GM12878 (cell line): ENCODE results near the gene SLC43A3. TPM values are rescaled to one million over a fixed set of nuclear protein-coding genes. Genes with fewer than 3 reads are reported as not detected.

ENCODE experiments used
- ATAC-seq: fragments of 200-7000 bp; cut with Tn5 transposase; 3 replicates; pipeline ENCODE4 v1.9.1; 2020; ENCODE audit warnings: mild to moderate bottlenecking, moderate library complexity
- BruUV-seq: library from RNA; stranded (reverse); fragments of 400-500 nt; replicated peaks from 2 replicates; lab custom pipeline; 2021; lab: Mats Ljungman, UMichigan
- CTCF ChIA-PET: fragments of 300-600 bp; sonication (Branson Sonifier 250); formaldehyde crosslinking; extraction: SDS; loops from one replicate; lab custom pipeline; 2021; ENCODE audit warnings: inconsistent platforms; lab: Yijun Ruan, JAX
- POLR2A ChIA-PET: fragments of 350-600 bp; formaldehyde crosslinking; extraction: SDS; loops from one replicate; lab custom pipeline; 2021; ENCODE audit warnings: inconsistent platforms; lab: Charles Lee
- RAD21 ChIA-PET: fragments of 300-600 bp; sonication (Branson Sonifier 250); formaldehyde crosslinking; loops from one replicate; lab custom pipeline; 2023; ENCODE audit warnings: antibody characterized with exemption; ENCODE audit not compliant: unreplicated experiment; lab: Charles Lee
- SMC1A ChIA-PET: fragments of 300-600 bp; sonication (Branson Sonifier 250); formaldehyde crosslinking; loops from one replicate; lab custom pipeline; 2023; ENCODE audit not compliant: unreplicated experiment, uncharacterized antibody; lab: Charles Lee
- DNase-seq: peaks from one replicate; pipeline ENCODE4 v3.0.0-alpha.2; 2011; ENCODE audit warnings: low read depth, low spot score
- FAIRE-seq: peaks from 3 replicates; lab custom pipeline; 2011; peaks lifted over from hg19 to GRCh38; lab: Jason Lieb, UNC
- H2AFZ ChIP-seq: 2 replicates; pipeline ENCODE4 v1.6.0; 2011; ENCODE audit warnings: low read depth, low read length, control low read depth; ENCODE audit not compliant: control insufficient read depth
- H3K27ac ChIP-seq: 2 replicates; pipeline ENCODE4 v1.5.1; 2011; ENCODE audit warnings: control low read depth; ENCODE audit not compliant: control insufficient read depth, insufficient read depth
- H3K27me3 ChIP-seq, 2 experiments: replicated peaks in 1 of 2; 2 replicates each; pipeline versions ENCODE4 v1.6.0 to v1.6.1; 2011; ENCODE audit warnings: low read length in 1 of 2; ENCODE audit not compliant: control insufficient read depth in 2 of 2, insufficient read depth in 2 of 2
- H3K36me3 ChIP-seq, 2 experiments: 2 replicates each; pipeline ENCODE4 v1.5.1; 2011; ENCODE audit warnings: low read length in 1 of 2; ENCODE audit not compliant: control insufficient read depth in 2 of 2, insufficient read depth in 2 of 2
- H3K4me1 ChIP-seq: 2 replicates; pipeline ENCODE4 v1.6.1; 2011; ENCODE audit warnings: mild to moderate bottlenecking, low read length, moderate library complexity, mixed read lengths; ENCODE audit not compliant: control insufficient read depth, insufficient read depth
- H3K4me2 ChIP-seq: 2 replicates; pipeline ENCODE4 v1.6.0; 2011; ENCODE audit warnings: control low read depth; ENCODE audit not compliant: control insufficient read depth, insufficient read depth
- H3K4me3 ChIP-seq: fragments of 200-600 bp; sonication (generic); 2 replicates; pipeline ENCODE4 v1.5.1; 2016
- H3K79me2 ChIP-seq: 2 replicates; pipeline ENCODE4 v1.6.0; 2011; ENCODE audit warnings: low read length; ENCODE audit not compliant: control insufficient read depth, insufficient read depth
- H3K9ac ChIP-seq: 2 replicates; pipeline ENCODE4 v1.8.0; 2011; ENCODE audit warnings: low read length, control low read depth, mixed read lengths; ENCODE audit not compliant: control insufficient read depth, insufficient read depth
- H3K9me3 ChIP-seq: replicated peaks from 3 replicates; pipeline ENCODE4 v1.5.1; 2011; ENCODE audit warnings: mild to moderate bottlenecking, low read length; ENCODE audit not compliant: control insufficient read depth, insufficient read depth
- H4K20me1 ChIP-seq: 2 replicates; pipeline ENCODE4 v1.6.0; 2011; ENCODE audit not compliant: control insufficient read depth, insufficient read depth
- EP300 ChIP-seq, 2 experiments: fragments of 150-350 bp in 1 of 2; IDR thresholded peaks; 2 replicates each; pipeline ENCODE4 v1.6.1; 2011 to 2012; ENCODE audit warnings: low read depth in 2 of 2, low read length in 2 of 2, borderline replicate concordance in 1 of 2, improper control_type of control experiment in 1 of 2, inconsistent platforms in 1 of 2; ENCODE audit not compliant: control insufficient read depth in 1 of 2
- KAT2A ChIP-seq: conservative IDR thresholded peaks from 2 replicates; pipeline ENCODE4 v1.6.1; 2011; ENCODE audit warnings: low read depth, low read length; ENCODE audit not compliant: control insufficient read depth
- NR2C1 ChIP-seq: fragments of 450-650 bp; IDR thresholded peaks from 2 replicates; pipeline ENCODE4 v1.6.1; 2017; ENCODE audit warnings: antibody characterized with exemption, mild to moderate bottlenecking, moderate library complexity
- NR2F1 ChIP-seq: fragments of 450-650 bp; conservative IDR thresholded peaks from 2 replicates; pipeline ENCODE4 v1.6.1; 2017; ENCODE audit warnings: mild to moderate bottlenecking
- PAX8 ChIP-seq: fragments of 450-650 bp; IDR thresholded peaks from 2 replicates; pipeline ENCODE4 v1.6.1; 2017; ENCODE audit warnings: mild to moderate bottlenecking, moderate library complexity
- POLR2AphosphoS2 ChIP-seq: IDR thresholded peaks from 2 replicates; pipeline ENCODE4 v1.6.1; 2011; ENCODE audit warnings: low read depth, mild to moderate bottlenecking, low read length, improper control_type of control experiment, moderate library complexity
- RAD51 ChIP-seq: fragments of 450-650 bp; IDR thresholded peaks from 2 replicates; pipeline ENCODE4 v1.6.1; 2016; ENCODE audit warnings: moderate library complexity, mild to moderate bottlenecking, inconsistent platforms
- TBL1XR1 ChIP-seq: IDR thresholded peaks from 2 replicates; pipeline ENCODE4 v1.6.1; 2012; ENCODE audit warnings: low read depth, low read length, improper control_type of control experiment
- WGBS: methylation state at CpG from one replicate; pipeline ENCODE4 v1.1.6; 2016; ENCODE audit warnings: low lambda C conversion rate; ENCODE audit not compliant: insufficient replicate concordance, insufficient coverage; ENCODE audit errors: missing lambda C conversion rate; 5-methylcytosine and 5-hydroxymethylcytosine counted together
- in situ Hi-C: fragments of 300-500 bp; cut with MboI; formaldehyde crosslinking; loops from 9 replicates; pipeline ENCODE4 v1.14.3; 2018; ENCODE audit warnings: mixed read lengths
- intact Hi-C: fragments of 100-400 bp; cut with micrococcal nuclease; formaldehyde crosslinking; loops from one replicate; pipeline ENCODE4 v1.14.2; 2022; ENCODE audit not compliant: unreplicated experiment
- polyA plus RNA-seq, 11 experiments: library from polyadenylated mRNA; depleted of rRNA in 4 of 11; unstranded in 6 of 11; stranded (reverse) in 5 of 11; fragments of >200 nt; fragmentation: Nextera tagmentation in 4 of 11; fragmentation: Illumina TruSeq in 1 of 11; extraction: Ambion mirVana in 4 of 11; extraction: Trizol in 1 of 11; gene quantifications; 1 replicate in 1 of 11; 2 replicates in 10 of 11; pipeline versions ENCODE4 v1.2.1 to v1.2.3, GENCODE V29; 2011 to 2016; ENCODE audit warnings: inconsistent platforms in 2 of 11, missing spikeins in 2 of 11, low read depth in 1 of 11
- total RNA-seq, 4 experiments: library from RNA; depleted of rRNA in 3 of 4; stranded (reverse); fragments of >200 nt in 3 of 4; fragmentation: Illumina TruSeq in 1 of 4; extraction: Trizol in 1 of 4; gene quantifications; 2 replicates each; pipeline versions ENCODE4 v1.2.1 to v1.2.3, GENCODE V29; 2013 to 2021
- TF ChIP-seq, protein P1 (sequence below): fragments of 150-350 bp; IDR thresholded peaks from 2 replicates; pipeline ENCODE4 v1.6.1; 2016; ENCODE audit warnings: low read depth, low read length
- TF ChIP-seq, protein P2 (sequence below): fragments of 450-650 bp; IDR thresholded peaks from 2 replicates; pipeline ENCODE4 v1.6.1; 2017; ENCODE audit warnings: mild to moderate bottlenecking, moderate library complexity

Gene SLC43A3
- total and polyA plus RNA-seq, 10 of the 15 experiments (the other 5 are each of a cell fraction or from before 2014, with no cell fraction given): 37.5 to 237 (median 132) TPM

DNA sequence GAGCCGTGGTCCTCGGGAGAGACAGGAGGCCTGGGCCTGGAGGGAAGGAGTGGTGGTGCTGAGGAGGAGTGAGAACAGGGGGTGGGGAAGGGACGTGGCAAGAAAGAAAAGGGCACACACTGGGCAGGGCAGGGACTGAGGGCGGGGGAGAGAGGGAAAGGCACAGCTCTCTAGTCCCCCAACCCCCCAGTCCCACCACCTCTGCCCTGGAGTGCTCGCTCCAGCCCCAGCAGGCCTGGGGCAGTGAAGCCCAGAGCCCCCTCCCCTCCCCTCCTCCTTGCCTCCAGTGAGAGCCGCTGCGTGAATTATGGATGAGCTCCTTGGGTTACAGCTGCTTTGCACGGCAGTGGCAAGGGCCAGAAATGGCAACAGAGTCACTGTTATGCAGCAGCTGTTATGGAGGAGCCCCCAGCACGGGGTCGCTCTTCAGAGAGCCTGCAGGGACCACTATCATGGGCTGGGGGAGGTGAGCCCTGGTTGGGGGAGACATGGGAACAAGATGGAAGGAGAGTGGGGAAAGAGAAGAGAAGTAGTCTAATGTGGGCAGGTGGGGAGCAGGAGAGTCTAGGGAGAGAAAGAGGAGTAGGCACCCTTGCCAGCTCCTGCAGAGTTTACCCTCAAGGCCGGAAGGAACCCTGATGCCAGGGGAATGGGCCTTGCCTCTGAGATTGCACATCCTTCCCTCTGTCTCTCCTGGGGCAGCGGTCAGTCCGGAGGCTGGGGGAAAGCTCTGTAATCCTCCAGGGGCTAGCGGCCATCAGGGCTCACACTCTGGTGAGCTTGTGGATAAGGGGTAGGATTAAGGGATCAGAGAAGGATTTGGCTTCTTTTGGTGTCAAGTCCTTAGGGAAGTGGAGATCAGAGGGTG, 37.0 kb upstream of the SLC43A3 start:
- DNase-seq (no peak), FAIRE-seq (no peak), ATAC-seq (no peak)
- peaks cover 3 to 9% of the 10 kb centered on the region in 2 experiments; a peak in 2 of 4 replicates for H3K27me3 ChIP-seq
- no peak overlapping the region for H3K4me2 ChIP-seq
- no peak overlapping the region for H3K4me3 ChIP-seq
- intact Hi-C loops (no loop called here), in situ Hi-C loops (no loop called here)
- RAD21 ChIA-PET: interaction anchor here (0.7 to 0.9 kb wide), 2 partner anchors 9 to 19 kb away, joined by 3 read pairs; no protein-coding TSS in a partner anchor
- 62% methylated on average over 12 of the region's 14 CpGs for WGBS
- SMC1A ChIA-PET: interaction anchor here (1.4 kb wide), 1 partner anchor 15 kb away, joined by 4 read pairs; no protein-coding TSS in a partner anchor
- POLR2A ChIA-PET: no interaction called here
- CTCF ChIA-PET: interaction anchor here (0.6 to 9.4 kb wide), 3 partner anchors 10 to 16 kb away, joined by 3 to 321 read pairs (median 3); no protein-coding TSS in a partner anchor
- H3K36me3 ChIP-seq: no peaks in the 10 kb centered on the region
- peaks cover 11% of the 10 kb centered on the region for H3K4me1 ChIP-seq
- no peak overlapping the region for H3K27ac ChIP-seq
- no peak overlapping the region for H2AFZ ChIP-seq
- no peaks in the 10 kb centered on the region for H4K20me1 ChIP-seq
- no TSS peak for BruUV-seq
- no peaks in the 10 kb centered on the region for H3K9me3 ChIP-seq
- H3K9ac ChIP-seq: no peak overlapping the region
- no peaks in the 10 kb centered on the region for H3K79me2 ChIP-seq
- no peak for TF ChIP-seq KAT2A
- no peak for TF ChIP-seq POLR2AphosphoS2
- TF ChIP-seq, protein P1, sequence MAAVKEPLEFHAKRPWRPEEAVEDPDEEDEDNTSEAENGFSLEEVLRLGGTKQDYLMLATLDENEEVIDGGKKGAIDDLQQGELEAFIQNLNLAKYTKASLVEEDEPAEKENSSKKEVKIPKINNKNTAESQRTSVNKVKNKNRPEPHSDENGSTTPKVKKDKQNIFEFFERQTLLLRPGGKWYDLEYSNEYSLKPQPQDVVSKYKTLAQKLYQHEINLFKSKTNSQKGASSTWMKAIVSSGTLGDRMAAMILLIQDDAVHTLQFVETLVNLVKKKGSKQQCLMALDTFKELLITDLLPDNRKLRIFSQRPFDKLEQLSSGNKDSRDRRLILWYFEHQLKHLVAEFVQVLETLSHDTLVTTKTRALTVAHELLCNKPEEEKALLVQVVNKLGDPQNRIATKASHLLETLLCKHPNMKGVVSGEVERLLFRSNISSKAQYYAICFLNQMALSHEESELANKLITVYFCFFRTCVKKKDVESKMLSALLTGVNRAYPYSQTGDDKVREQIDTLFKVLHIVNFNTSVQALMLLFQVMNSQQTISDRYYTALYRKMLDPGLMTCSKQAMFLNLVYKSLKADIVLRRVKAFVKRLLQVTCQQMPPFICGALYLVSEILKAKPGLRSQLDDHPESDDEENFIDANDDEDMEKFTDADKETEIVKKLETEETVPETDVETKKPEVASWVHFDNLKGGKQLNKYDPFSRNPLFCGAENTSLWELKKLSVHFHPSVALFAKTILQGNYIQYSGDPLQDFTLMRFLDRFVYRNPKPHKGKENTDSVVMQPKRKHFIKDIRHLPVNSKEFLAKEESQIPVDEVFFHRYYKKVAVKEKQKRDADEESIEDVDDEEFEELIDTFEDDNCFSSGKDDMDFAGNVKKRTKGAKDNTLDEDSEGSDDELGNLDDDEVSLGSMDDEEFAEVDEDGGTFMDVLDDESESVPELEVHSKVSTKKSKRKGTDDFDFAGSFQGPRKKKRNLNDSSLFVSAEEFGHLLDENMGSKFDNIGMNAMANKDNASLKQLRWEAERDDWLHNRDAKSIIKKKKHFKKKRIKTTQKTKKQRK: no peak
- TF ChIP-seq PAX8: no peak
- TF ChIP-seq NR2F1: no peak
- TF ChIP-seq RAD51: no peak
- TF ChIP-seq, protein P2, sequence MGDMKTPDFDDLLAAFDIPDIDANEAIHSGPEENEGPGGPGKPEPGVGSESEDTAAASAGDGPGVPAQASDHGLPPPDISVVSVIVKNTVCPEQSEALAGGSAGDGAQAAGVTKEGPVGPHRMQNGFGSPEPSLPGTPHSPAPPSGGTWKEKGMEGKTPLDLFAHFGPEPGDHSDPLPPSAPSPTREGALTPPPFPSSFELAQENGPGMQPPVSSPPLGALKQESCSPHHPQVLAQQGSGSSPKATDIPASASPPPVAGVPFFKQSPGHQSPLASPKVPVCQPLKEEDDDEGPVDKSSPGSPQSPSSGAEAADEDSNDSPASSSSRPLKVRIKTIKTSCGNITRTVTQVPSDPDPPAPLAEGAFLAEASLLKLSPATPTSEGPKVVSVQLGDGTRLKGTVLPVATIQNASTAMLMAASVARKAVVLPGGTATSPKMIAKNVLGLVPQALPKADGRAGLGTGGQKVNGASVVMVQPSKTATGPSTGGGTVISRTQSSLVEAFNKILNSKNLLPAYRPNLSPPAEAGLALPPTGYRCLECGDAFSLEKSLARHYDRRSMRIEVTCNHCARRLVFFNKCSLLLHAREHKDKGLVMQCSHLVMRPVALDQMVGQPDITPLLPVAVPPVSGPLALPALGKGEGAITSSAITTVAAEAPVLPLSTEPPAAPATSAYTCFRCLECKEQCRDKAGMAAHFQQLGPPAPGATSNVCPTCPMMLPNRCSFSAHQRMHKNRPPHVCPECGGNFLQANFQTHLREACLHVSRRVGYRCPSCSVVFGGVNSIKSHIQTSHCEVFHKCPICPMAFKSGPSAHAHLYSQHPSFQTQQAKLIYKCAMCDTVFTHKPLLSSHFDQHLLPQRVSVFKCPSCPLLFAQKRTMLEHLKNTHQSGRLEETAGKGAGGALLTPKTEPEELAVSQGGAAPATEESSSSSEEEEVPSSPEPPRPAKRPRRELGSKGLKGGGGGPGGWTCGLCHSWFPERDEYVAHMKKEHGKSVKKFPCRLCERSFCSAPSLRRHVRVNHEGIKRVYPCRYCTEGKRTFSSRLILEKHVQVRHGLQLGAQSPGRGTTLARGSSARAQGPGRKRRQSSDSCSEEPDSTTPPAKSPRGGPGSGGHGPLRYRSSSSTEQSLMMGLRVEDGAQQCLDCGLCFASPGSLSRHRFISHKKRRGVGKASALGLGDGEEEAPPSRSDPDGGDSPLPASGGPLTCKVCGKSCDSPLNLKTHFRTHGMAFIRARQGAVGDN: no peak
- TF ChIP-seq EP300 (IDR thresholded peaks at IDR 0.05; ENCODE audit: borderline replicate concordance in 1 of 2, control insufficient read depth in 1 of 2, low read depth in 2 of 2, low read length in 2 of 2): no peak
- TF ChIP-seq NR2C1: no peak
- TF ChIP-seq TBL1XR1: no peak
